SK-N-SH (cell line): ENCODE measurements around the gene ZNF496. TPM values are rescaled to one million over a fixed set of nuclear protein-coding genes. Genes with fewer than 3 reads are reported as not detected.

Experiments
- GABPA ChIP-seq: IDR thresholded peaks from 2 replicates; pipeline ENCODE4 v1.4.0; 2012; ENCODE audit warnings: low read depth, mild to moderate bottlenecking
- polyA plus RNA-seq, 3 experiments: library from polyadenylated mRNA; depleted of rRNA; stranded (reverse); fragments of >200 nt; gene quantifications; 2 replicates each; pipeline ENCODE4 v1.2.3, GENCODE V29; 2012
- small RNA-seq, 7 experiments: library from RNA; depleted of rRNA; stranded (forward); fragments of <200 nt; gene quantifications; one replicate each; pipeline ENCODE3, GENCODE V24; 2012

ZNF496 gene
- polyA plus RNA-seq, 1 of the 3 experiments (the other 2 are of a cell fraction), result 23.2 TPM

DNA sequence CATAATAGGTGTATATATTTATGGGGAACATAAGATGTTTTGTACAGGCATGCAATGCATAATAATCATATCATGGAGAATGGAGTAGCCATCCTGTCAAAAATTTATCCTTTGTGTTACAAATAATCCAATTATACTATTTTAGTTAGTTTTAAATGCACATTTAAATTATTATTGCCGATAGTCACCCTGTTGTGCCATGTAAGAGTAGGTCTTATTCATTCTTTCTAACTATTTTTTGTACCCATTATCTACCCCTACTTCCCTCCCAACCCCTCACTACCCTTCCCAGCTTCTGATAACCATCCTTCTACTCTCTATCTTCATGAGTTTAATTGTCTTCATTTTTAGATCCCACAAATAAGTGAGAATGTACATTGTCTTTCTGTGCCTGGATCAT, 84.1 kb downstream of the ZNF496 start (continued):
- no peak for TF ChIP-seq GABPA
- TF ChIP-seq, all 33 proteins: peak for 0

Small RNA genes within 50 kb of the gene (small RNA-seq; reads per million reads assigned to genes)
- 0 reads per million in 7 experiments for gene RF00019

Other genes starting within 250 kb of the ZNF496 start
- gene ZNF669, start 227.5 kb downstream of the ZNF496 start, polyA plus RNA-seq (2012; rRNA removed), result 3.3 and 3.7 TPM in 2 replicates
- 2.7 and 3.8 TPM in 2 replicates for gene ZNF124, start 159.8 kb downstream of the ZNF496 start, polyA plus RNA-seq (2012; rRNA removed)
- not detected in 2 replicates for gene VN1R5, start 75.8 kb downstream of the ZNF496 start, polyA plus RNA-seq (2012; rRNA removed)
- 0.62 and 0.87 TPM in 2 replicates for gene NLRP3, start 84.3 kb upstream of the ZNF496 start, polyA plus RNA-seq (2012; rRNA removed)
- not detected in 2 replicates for gene OR2B11, start 126.2 kb upstream of the ZNF496 start, polyA plus RNA-seq (2012; rRNA removed)
- not detected in 2 replicates for gene OR2C3, start 204.6 kb upstream of the ZNF496 start, polyA plus RNA-seq (2012; rRNA removed)
- not detected in 2 replicates for gene GCSAML, start 217.3 kb upstream of the ZNF496 start, polyA plus RNA-seq (2012; rRNA removed)